HG03565 (cell line): ENCODE measurements around the gene TPK1.
"Not testable (repeated sequence)": the region's sequence is repeated elsewhere in the genome, so short reads cannot be mapped to it uniquely, and the experiment has no call there.

Source experiments
- ATAC-seq: cut with Tn5 transposase; IDR thresholded peaks from one replicate; pipeline ENCODE4 v1.9.1; 2021; ENCODE audit warnings: mild to moderate bottlenecking, moderate library complexity; ENCODE audit not compliant: unreplicated experiment

Gene TPK1

GRCh38 chr7:144824360-144824759 is 11.5 kb downstream of the TPK1 start:
- ATAC-seq: no peak

GRCh38 chr7:144822223-144822622 is 13.6 kb downstream of the TPK1 start:
- ATAC-seq: no peak

GRCh38 chr7:144821067-144821466 is 14.8 kb downstream of the TPK1 start:
- peak; percentile 45 for ATAC-seq

- no peak for ATAC-seq
These were observed 15.3 kb downstream of the TPK1 start for GRCh38 chr7:144820552-144820951.

- ATAC-seq: no peak
These were observed 16.3 kb downstream of the TPK1 start for GRCh38 chr7:144819566-144819965.

GRCh38 chr7:144818511-144818910 is 17.3 kb downstream of the TPK1 start:
- ATAC-seq: peak; percentile 65

GRCh38 chr7:144817001-144817400 is 18.9 kb downstream of the TPK1 start:
- ATAC-seq: no peak

- ATAC-seq: no peak
These were observed 21.6 kb downstream of the TPK1 start for GRCh38 chr7:144814299-144814698.

- ATAC-seq: peak; percentile 90
These were observed 23.2 kb downstream of the TPK1 start for GRCh38 chr7:144812379-144813283.

GRCh38 chr7:144805627-144806239 is 30.1 kb downstream of the TPK1 start:
- ATAC-seq: no peak

- ATAC-seq: not testable (repeated sequence)
These were observed 35.0 kb downstream of the TPK1 start for GRCh38 chr7:144800678-144801436.

GRCh38 chr7:144796919-144797318 is 38.9 kb downstream of the TPK1 start:
- no peak for ATAC-seq

GRCh38 chr7:144792050-144792449 is 43.8 kb downstream of the TPK1 start:
- no peak for ATAC-seq

GRCh38 chr7:144791488-144791887 is 44.4 kb downstream of the TPK1 start:
- no peak for ATAC-seq

- no peak for ATAC-seq
These were observed 48.7 kb downstream of the TPK1 start for GRCh38 chr7:144787127-144787526.

GRCh38 chr7:144786522-144786921 is 49.3 kb downstream of the TPK1 start:
- ATAC-seq: peak; percentile 62

GRCh38 chr7:144786079-144786478 is 49.8 kb downstream of the TPK1 start:
- ATAC-seq: no peak

GRCh38 chr7:144785521-144785920 is 50.3 kb downstream of the TPK1 start:
- ATAC-seq: no peak

GRCh38 chr7:144784943-144785342 is 50.9 kb downstream of the TPK1 start:
- no peak for ATAC-seq

- ATAC-seq: no peak
These were observed 51.4 kb downstream of the TPK1 start for GRCh38 chr7:144784441-144784840.

GRCh38 chr7:144782883-144783282 is 53.0 kb downstream of the TPK1 start:
- ATAC-seq: no peak
